GM18499 (cell line): ENCODE measurements around the gene LMF2.

Source experiments
- ATAC-seq: cut with Tn5 transposase; IDR thresholded peaks from one replicate; pipeline ENCODE4 v1.9.1; 2021; ENCODE audit warnings: moderate number of reproducible peaks; ENCODE audit not compliant: insufficient read depth, unreplicated experiment

Gene LMF2

DNA sequence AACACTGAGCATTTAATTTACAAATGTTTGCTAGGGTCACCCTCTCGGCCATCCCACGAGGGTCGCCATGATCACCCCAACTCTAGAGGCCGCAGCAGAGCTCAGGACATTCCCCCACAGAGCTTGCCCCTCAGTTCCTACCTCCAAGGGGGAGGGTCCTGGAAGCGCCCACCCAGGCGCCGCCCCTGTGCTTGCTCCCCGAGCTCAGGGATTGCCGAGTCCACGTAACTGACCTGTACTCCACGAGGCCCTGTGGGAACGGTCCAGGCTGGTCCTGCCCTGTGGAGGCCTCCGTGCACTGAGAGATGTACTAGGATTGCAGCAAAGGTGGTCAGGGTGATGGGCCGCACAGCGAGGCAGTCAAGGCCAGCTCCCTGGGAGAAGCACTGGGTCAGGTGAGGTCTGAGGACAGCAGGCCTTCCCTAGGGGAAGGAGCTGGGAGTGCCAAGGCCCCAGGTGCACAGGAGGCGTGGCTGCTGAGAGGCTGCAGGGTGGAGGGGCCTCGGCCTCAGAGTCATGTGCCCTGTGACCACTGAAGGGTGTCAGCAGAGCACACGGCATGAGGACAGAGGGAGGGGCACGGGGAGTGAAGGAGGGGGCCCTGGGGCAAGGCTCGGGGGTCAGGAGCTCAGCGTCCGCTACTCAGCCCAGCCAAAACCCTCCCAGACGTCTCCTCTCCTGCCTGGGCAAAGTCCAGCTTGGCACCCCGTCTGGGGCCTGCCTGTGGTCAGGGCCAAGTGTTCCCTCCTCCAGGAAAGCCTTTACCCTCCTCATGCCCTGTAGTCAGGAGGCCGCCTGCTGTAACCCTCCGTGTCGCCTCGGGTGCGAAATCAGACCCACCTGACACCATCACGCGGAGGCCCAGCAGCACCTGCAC, 23.3 kb downstream of the LMF2 start:
- ATAC-seq = no peak

DNA sequence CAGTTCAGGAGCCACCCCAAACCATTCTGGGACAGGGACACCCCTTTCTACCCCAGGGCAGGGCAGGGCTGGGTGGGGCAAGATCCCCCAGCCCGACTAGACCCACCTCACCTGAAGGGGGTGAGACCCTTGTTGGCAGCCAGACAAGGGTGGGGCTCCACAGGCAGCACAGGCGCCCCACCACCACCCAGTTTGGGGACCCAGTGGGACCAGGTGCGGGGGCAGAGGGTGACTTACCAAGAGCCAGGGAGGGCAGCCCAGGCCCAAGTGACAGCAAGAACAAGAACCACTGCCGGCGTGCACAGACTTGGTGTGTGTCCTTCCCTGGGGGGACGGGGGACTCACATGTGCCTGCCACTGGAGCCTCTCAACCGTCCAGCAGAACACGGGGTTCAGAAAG, 23.9 kb downstream of the LMF2 start:
- ATAC-seq = no peak

- no peak for ATAC-seq
These were observed 24.4 kb downstream of the LMF2 start for GRCh38 chr22:50483106-50483505.

- no peak for ATAC-seq
These were observed 25.1 kb downstream of the LMF2 start for GRCh38 chr22:50482107-50483074.

- ATAC-seq = no peak
These were observed 25.9 kb downstream of the LMF2 start, which contains the start of gene ADM2 for GRCh38 chr22:50481440-50482106. TSS of gene ADM2 (plus strand) at chr22:50481543. CDS start at chr22:50481848, 305 bp downstream.

- no peak for ATAC-seq
These were observed 26.5 kb downstream of the LMF2 start for GRCh38 chr22:50481045-50481439.

GRCh38 chr22:50479721-50480120, 27.8 kb downstream of the LMF2 start:
- no peak for ATAC-seq

DNA sequence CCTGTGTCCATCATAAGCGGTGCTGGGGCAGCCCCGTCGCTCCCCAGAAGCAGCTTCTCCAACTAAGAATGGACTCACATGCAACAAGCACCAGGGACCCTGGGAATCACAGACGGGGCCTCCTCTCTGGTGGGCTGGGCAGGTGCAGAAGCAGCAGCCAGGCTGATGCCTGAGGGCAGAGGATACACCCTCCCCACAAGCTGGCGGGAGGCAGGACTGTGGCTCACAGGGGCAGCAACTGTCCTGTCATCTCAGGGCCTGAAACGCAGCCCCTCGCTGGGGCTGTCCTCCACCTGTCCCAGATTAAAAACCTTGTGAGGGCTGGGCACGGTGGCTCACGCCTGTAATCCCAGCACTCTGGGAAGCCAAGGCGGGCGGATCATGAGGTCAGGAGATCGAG, 29.6 kb downstream of the LMF2 start:
- ATAC-seq = no peak

DNA sequence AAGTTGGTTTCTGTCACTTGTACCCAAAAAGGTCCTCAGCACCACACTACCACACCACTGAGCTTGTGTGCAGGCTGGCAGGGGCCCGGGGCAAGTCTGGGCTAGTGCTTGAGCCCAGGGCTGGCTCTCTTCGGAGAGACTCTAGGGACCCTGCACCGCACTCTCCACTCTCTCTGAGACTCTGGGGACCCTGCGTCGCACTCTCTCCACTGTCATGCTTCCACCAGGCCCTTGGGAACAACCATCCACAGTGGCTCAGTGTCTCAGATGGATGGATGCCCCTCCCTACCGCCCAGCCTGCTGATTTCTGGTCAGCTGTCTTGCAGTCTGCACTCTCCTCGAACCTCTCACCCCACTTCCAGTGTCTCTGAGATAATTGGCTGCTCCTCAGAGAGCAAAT, 30.6 kb downstream of the LMF2 start:
- no peak for ATAC-seq

DNA sequence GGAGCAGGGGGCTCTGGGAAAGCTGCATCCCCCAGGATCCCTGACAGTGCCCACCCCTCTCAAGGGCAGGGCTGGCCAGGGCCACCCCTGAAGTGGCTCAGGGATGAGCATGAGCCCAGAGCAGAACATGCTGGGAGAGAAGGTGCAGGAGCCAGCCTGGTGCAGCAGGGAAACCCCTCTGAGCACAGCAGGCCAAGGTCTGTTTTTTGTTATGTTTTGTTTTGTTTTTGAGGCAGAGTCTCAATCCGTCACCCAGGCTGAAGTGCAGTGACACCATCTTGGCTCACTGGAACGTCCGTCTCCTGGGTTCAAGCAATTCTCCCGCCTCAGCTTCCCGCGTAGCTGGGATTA, 31.9 kb downstream of the LMF2 start:
- no peak for ATAC-seq

DNA sequence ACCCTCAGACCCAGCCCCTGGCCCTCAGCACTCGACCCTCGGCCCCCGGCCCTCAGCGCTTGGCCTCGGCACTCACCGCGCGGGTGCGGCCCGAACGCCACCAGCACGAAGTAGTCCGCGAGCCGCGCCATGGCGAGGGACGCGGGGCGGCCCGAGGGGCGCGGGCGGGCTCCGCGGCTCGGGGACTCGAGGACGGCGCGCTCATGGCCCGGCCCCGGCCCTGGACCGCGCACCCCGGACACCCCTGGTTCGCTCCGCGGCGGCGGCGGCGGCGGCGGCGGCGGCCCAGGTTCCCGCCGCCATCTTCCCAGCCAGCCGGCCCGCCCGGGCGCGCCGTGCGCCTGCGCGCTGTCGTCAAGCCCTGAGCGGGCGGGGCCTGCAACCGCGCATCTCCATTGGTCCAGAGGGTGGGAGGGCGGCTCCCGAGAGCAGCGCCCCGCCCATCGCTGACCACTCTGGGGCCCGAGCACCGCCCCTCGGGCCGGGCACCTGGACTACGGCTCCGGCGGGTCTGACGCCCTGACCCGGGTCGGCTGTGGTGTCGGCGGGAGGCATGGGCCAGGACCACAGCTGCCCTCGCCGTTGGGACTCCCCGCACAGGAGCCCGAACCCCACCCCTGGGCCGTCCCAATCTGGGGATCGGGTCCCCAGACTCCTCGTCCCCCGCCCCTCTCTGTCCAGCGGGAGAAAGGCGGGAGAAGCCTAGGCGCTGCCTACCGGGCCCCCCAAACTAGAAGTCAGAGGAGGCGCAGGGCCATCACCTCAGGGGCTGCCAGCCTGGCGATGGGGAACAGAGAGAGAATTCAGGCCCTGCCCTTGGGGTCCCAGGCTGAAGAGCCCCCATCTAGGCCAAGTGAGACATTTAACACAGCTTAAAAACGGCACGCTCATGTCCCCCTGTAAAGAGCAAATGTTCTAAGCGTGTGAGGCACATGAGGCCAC, 32.5 kb downstream of the LMF2 start, which contains the start of gene SBF1:
SBF1 (minus strand) TSS at position 326 of the 942 bp plus-strand sequence; CDS start at position 131, 195 bp downstream.
- ATAC-seq = no peak

GRCh38 chr22:50473855-50474671, 33.4 kb downstream of the LMF2 start:
- ATAC-seq = no peak

DNA sequence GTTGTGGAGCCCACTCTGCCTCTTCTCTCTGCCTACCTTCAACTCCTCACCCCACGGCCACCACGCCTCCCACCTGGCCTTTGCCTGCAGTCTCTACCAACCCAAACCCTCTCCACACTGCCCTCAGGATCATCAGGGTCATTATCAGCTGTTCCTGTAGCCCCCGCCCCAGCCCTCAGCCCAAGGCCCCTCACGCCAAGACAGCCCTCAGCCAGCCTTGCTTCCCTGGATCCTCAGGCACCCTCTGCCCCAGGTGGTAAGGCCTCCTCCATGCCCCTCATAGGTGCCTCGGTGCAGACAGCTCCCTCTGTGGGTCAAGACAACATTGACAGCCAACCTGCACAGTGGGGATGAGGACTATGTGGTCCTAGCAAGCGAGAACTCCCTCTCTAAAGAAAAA, 34.4 kb downstream of the LMF2 start:
- no peak for ATAC-seq

DNA sequence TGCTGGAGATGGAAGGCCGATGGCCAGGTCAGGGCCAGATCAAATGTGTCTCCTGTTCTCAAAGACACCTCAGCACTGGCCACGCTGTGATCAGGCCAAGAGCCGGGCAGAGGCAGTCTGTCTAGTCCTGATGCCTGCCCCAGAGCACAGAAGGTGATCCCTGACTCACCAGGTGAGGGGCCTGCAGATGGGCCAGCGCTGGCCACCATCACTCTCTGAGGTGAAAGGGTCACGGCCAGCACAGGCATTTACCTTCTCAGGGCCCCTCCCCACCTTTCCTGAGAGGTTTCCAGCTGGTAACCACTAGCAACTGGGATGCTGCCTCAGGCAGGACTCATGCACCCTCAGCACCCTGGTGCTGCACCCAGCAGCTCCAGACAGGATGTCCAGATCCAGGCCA, 35.5 kb downstream of the LMF2 start:
- ATAC-seq = no peak

GRCh38 chr22:50471197-50471847, 36.2 kb downstream of the LMF2 start:
- ATAC-seq = no peak

DNA sequence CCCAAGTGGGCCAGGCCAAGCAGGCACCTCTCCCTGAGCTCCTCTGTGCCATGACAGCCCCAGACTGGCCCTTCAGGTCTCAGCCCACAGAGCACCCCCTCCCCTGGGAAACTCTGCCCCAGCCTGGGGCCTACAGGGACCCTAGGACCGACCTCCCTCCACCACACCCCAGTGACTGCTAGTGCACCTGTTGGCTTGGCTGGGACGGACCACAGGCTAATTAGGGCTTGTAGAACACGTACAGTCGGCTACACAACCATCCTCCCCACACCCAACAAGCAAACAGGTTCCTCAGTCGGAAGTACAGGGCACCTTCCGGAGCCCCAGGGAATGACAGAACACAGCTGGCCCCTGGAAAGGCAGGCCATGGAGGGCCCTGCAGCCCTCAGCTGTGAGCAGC, 37.0 kb downstream of the LMF2 start:
- ATAC-seq = no peak

GRCh38 chr22:50469377-50470305, 37.9 kb downstream of the LMF2 start:
- ATAC-seq = no peak
